Stimulated activated CD4-positive, alpha-beta T cell treated with anti-CD3 and anti-CD28 coated beads, Interleukin-4, amount 100 ng/mL, for 1 hour (primary cell): ENCODE data around the gene STAT4.

ENCODE experiments used
- DNase-seq: peaks from one replicate; pipeline ENCODE4 v3.0.0-alpha.2; 2020

The STAT4 gene

DNA sequence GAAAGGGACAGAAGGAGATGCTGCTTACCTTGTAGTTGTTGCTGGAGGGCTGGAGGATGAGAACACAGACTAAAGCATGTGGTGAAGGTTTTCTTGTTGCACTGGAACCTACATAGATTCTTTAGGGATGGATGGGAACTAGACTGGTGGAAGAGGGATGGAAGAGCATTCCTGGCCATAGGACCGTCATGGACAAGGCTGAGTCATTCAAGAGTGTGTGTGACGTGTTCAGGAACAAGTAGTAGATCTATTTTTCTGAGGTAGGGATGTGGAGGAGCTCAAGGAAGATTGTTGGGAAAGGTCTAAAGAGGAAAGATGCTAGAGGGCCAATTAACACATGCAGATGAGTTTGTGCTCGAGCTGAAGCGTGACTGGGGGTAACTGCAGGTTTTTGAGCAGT is 6.6 kb downstream of the STAT4 start:
- no peak for DNase-seq

DNA sequence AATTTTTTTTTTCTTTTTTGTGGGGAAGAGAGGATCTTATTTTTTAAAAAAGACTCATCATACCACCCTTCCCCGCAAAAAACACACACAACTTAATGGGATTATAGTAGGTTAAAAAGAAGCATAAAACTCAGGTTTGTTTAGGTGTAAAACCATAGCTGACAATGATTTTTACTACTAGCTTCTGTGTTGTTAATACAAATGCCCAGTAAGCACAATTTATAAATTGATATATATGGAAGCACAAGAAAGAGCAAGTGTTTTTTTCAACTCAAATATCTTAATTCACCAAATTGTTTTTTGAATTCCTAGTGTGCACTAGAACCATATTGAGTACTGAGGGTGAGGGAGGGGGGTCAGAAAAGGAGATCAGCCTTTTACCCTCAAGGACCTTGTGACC is 7.0 kb downstream of the STAT4 start:
- no peak for DNase-seq

DNA sequence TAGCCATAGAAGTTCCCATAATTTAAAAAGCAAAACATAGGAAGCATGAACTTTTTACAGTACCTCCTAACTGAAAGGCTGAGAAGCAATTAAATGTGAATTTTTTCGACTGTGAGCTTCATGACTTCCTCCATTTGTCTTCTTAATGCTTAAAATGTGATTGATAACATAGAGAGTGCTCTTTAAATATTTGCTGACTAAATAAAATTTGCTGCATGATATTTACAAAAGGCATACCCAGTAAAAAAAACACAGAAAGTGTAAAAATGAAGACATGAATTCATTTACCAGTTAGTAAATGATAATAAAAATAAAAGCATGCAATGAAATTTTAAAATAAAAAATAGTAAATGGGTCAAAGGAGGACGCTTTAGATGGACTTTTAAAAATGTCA is 21.9 kb downstream of the STAT4 start:
- DNase-seq, result no peak

DNA sequence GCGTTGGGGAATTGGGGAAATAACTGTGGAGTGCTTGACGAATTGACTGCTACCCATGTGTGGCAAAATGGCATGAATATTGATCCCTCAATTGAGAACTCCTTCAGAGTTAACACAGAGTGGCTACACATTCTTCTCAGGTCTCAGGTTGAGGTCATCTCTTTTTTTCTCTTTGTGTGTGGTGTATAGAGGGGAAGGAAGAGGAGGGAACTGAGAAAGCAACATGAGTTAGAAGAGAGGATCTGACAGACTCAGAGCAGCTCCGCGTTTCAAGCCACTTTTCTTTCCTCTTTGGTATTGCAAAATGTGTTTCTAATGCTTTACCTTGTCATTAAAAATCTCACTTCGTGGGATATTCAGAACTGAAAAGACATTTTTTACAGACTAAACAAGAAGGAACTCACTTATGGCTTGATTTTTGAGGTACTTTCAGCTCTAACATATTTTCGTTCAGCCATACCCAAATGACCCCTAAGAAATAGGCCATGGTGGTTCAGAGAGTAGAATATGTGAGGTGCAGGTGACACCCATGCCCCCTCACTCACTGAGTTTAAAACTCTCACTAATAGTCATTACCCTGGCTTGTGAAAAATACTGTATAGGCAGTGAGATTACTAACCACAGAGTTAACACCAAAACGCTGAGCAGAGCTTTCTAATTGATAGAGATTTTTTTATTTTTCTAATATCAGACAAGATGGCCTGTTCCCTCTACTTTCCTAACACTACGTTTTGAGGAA is 22.5 kb downstream of the STAT4 start:
- DNase-seq, result no peak

DNA sequence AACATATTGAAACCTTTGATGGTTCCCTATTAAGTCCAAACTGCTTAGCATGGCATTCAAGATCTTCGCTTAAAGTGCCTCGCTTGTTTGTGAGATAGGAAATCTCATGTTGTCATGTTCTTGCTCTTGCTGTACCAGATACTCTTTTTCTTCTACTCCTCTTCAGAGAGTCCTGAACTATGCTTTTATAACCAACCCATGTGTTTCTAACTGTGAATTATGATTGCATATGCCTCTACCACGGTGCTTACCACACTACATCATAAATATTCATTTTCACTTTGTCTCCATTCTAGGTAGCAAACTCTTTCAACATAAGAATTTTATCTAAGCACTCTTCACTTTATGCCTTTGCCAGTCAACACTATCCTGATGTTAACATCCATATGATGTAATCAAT is 23.6 kb downstream of the STAT4 start:
- DNase-seq, result no peak

DNA sequence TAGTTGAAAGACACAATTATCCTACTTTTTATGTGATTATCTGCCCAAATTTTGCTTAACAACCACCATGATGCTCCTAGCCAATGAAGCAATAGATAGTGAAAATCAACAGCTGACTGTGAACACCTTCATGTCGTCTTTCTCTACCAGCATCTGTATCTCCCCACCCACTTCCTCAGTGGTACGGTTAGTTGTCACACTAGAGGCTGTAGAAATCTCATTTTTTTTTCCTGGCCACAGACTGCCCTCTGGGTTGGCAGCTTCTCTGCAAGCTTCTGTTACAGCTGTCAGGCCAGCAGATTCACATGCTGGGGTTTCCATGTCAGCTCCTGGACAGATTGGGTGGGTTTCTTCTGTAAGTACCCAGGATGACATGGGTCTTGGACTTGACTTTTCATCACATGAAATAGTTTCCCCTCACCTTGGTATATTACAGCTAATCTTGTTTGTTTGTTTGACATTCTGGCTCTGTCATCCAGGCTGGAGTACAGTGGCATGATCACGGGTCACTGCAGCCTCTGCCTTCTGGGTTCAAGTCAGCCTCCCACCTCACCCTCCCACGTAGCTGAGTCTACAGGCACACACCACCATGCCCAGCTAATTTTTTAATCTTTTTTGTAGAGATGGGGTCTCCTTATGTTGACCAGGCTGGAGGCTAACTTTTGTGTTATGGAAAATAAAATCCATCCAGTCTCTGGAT is 24.3 kb downstream of the STAT4 start:
- no peak for DNase-seq

DNA sequence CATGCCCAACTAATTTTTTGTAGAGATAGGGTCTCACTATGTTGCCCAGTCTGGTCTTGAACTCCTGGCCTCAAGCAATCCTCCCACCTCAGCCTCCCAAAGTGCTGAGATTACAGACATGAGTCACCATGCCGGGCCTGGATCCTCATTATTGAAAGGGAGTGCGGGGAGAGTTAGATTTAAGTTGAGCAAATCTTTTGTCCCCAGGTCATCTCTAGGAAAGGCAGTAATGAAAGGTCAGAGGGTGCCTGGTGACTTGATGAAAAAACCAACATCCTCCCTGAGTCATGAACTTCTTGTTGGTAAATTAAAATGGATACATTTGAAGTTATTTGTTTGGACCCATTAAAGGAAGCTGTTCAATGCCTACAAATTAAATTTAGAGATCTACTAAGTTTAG is 25.1 kb downstream of the STAT4 start:
- no peak for DNase-seq

DNA sequence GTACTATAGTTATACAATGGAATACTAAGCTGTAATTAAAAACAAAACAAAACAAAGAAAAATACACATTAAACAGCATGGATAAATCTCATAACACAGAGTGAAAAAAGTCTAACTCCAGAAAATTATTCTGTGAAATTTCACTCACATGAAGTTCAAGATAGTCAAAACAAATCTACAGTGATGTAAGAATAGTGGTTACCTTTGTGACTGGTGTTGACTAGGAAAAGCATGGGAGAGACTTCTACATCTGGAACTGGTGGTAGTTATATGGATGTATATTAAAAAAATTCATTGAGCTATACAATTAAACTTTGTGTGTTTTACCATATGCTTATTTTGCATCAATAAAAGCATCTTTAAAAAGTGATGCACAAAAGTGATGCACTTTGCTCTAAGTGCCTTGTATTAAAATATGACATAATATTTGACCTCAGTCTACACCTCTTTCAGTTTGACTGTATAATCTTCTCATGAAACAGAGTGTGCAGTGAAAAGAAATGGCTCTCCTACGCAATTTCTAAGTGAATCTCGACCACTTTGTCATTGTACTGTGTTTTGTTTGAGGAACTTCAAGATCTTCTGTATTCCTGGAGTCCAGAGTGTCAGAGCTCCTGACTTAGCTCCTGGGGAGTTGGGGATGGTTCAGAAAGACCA is 28.0 kb downstream of the STAT4 start:
- DNase-seq, result no peak

DNA sequence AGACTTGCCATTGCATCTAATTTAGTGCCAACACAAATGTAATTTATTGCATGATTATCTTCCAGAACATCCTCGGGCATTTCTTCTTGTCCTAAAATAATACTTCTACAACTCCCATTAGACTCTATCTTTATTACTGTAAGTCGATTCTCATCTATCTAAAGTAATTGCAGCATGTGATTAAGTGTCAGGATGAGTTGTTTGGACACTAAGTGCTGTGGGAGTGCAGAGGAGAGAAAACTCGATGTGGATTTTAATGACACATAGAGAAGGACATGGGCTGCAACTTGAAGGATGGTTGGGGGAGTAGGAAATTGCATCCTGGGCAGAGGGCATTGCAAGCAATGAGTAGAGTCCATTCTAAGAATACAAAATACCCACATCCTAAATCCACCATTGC is 33.5 kb downstream of the STAT4 start:
- no peak for DNase-seq

DNA sequence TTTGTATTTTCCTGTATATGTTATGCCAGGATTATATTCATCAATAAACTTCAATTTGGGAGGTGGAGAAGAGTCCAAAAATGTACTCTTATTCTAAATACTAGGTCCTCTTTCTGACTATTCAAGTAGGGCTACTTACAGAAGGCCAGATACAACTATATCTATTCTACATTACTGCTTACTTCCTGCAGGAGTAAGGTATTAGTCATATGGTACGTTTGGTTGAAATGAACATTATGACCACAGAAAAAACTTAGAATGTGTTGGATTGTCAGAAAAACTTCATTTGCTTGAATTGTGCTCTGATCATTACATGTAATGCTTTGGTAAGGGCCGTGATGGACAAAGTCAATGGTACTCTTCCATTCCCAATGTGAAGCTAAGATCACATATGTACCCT is 35.0 kb downstream of the STAT4 start:
- DNase-seq, result no peak

DNA sequence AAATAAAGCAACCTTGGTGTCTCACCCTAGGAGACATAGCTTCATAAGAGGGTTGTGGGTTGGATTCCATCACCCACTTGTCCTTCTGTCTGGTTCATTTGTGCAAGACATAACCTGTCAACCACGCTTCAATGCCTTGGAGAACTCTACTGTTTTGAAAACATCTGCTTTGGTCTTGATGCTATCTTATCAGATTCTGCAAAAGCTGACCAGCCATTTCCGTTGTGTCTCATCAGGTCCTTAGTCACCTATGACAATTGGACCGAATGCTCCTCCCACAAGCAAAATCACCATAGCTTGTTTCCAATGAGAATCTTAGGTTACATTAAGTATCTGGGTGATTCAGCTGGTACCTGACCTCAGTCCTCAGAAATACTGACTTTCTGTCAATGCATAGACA is 35.4 kb downstream of the STAT4 start:
- DNase-seq, result peak; percentile 27

DNA sequence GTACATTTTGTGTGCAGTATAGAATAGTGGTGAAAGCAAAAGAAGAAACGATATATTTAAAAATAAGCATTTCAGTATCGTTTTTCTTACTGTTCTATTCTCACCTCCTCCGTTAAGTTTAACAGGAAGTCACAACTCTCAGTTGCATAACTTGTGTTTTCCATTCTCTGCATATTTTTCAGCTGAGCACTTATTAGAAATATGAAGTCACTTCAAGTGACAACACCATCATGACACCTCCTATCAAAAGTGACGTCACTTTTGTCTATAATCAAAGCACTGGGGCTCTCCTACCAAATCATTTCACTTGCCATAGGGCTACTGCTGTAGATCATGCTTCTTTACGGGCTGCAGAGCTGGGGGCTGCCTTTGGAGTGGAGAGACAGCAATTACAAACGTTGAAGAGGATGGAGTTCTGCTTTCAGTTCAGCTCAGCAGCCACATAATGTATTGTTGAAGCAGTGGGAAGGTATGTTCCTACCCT is 36.3 kb downstream of the STAT4 start:
- no peak for DNase-seq

DNA sequence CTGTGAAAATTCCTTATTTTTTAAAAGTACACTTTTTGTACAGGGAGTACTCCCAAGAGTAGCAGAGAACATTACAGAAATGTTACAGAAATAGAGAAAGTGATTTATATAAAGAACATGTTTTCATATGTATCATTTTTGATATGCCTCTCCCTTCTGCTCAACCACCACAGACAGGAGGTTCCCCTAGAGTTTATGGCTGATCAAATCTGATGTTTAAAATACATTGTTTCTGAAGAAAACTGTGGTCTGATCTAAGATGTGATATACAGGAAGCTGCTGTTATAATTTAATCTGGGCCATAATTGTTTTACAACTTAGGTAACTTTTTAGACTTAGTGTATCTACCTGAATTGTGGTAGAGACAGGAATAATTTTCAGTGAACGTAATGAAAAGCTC is 37.0 kb downstream of the STAT4 start:
- no peak for DNase-seq

DNA sequence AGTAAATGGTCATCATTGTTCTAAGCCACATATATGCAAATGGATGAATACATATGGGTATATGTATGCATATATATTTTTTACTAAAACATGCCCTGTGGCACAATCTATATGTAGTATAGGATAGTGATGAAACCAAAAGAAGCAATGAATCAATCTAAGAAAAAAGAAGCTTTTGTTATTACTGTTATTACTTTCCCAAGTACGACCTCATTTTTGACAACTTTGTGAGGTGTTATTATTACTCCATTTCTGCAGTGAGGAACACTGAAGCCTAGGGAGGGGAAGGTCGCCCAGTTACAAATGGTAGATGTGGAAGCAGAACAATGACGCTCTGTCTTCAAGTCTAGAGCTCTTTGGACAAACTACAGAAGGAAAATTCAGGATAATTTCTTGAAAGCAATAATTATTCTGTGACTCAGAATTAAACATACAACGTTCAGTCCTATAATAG is 38.3 kb downstream of the STAT4 start:
- no peak for DNase-seq

DNA sequence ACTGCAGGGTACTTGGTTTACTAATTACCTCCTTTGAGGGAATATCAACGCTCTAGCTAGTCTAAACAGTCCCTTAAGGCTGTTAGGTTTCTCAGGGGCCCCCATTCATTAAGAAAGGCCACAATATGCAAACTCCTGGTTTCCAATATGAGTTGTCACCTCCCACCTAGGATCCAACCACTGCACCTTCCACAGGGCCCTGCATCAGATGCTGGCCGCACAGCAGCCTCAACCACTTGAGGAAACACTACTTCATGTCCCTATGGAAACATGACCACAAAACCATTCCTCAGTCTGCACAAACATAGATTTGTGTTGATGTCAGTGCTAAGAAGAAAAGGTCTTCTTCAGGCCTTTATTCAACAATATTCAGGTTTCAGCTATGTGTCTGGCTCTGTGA is 40.9 kb downstream of the STAT4 start:
- DNase-seq, result no peak

DNA sequence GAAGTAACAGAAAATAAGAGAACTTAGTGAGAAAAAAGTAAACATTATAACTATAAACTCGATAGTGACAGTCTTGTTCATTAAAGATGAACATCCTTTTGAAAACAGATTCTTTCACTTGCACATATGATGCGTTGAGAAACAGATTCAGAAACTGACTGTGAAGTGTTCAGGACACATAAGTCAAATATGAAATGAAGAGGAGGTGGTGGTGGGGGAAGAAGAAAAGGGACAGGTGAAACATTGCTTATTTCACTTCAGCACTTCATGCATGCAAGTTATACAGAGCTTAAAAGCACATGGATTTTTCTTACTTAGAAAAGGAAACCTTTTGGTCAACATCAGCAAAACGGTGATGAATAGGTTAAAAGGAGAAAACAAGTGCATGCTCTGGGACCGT is 42.5 kb downstream of the STAT4 start:
- no peak for DNase-seq

DNA sequence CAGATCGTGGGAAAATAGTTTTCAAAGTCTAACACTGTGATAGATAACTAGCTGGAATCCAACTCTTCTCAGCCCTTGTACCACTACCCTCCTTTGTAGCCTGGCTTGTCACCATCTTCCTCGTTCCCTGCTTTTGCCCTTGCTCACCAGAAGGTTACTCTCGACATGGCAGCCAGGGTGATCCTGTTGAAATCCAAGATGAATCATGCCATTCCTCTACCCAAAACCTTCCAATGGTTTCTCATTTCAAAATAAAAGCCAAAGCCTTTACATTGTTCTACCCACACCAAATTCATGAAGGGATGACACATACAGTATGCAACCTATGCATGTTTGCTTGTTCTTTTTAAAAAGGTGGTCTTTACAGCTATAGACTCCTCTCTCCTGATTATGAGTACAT is 45.7 kb downstream of the STAT4 start:
- no peak for DNase-seq

DNA sequence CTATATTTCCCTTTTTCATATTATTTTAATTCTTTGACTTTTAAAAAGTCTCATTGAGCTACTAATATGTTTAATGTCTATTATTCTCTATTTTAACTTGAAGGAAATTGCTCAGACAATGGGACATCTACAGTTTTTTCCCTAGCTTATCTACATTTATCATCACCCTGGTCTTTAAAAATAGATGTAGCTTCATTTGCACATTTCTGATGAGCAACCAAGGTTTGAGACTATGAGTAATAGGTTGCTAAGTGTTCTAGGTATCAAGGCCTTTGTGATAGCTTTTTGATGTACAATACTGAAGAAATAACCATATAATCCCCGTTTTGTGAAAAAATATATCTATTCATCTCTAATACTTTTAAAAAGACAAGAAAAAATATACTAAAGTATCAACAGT is 47.0 kb downstream of the STAT4 start:
- no peak for DNase-seq

DNA sequence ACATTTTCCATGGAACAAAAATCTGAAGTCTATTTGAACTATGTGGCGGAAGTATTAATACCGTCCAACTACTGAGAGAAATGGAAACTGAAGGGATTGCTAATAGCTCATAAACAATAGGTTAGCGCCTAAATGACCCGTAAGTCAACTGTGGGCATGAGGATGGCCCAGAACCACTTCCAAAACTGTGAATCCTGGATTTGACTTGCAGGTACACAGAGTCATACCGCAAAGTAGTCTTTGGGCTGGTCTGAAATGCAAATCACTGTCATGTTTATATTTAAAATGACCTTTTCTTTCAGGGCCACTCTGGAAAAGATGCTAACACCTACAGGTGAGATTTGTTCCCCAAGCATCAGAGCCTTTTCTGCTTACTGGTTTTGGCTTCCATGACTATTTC is 50.6 kb downstream of the STAT4 start:
- DNase-seq, result no peak

DNA sequence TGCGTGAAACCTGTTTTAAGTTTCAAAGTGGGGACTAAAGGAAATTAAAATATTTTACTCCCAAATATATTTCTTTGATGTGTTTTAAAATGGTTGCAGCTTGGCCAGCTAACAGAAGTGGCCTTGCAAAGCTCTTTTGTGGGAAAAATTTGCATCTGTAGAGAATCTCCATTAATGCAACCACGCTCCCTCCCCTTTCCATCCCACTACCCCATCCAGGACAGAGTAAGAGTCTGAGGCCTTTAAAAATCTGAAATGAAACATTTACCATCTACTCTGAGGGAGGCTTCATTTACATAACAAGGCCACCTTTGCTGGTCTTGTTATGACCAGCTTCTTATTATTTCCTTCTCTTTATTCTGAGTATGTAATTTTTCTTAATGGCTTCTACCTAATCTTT is 63.5 kb downstream of the STAT4 start:
- DNase-seq, result no peak

DNA sequence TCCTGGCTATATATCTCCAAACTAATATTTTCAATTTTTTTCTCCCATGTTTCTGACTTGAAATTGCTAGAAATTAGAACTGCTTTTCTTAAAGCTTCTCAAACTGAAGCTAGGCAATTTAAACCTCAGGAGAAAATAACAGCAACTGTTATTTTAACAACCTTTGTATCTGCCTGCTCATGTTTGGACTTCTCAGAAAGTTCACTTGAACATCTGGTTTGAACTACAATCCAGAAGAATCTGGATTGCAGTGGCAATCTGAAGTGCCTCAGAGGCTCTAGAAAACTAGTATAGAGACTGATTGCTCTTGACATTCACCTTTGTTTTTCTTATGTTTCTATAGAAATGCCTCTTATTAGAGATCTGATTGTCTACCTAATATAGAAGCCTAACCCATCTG is 64.1 kb downstream of the STAT4 start:
- DNase-seq, result no peak

DNA sequence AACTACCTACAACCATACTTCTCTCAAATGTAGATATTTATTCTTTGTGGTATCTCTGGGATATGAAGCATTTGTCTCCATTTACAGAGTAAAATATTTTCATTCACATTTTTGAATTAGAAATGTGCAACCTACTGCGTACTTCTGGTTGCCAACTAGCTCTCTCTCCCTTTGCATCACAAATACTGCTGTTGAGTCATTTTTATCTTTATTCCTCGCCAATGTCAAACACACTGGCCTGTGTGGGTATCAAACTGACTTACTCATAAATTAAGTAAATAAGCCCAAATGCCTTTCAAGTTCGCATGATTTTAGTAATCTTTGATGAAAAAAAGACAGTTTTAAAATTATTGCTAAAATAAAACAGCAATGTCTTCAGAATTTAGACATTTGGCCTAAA is 67.3 kb downstream of the STAT4 start:
- DNase-seq, result no peak

DNA sequence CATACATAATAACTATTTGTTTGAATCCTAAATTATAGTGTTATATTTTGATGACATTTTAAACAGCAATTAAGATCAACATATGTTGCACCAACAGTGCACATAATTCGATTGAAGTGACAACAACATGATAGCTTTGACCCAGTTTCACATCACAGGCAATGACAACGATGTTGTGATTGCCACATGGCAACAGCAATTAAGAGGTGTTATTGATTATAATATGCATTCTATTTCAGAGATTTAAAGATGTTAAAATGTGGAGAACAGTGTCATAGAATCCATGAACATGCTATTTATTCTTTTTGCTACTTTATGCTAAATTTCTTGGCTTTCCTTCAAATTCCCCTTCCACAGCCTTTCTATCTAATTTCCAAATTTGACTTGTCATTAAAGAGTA is 68.5 kb downstream of the STAT4 start:
- no peak for DNase-seq
